ENCODE results near the gene YIPF5. TPM values are rescaled to one million over a fixed set of nuclear protein-coding genes. Genes with fewer than 3 reads are reported as not detected.

The YIPF5 gene
- total RNA-seq, 1 experiment from 2014 or later, result 66.9 TPM

DNA sequence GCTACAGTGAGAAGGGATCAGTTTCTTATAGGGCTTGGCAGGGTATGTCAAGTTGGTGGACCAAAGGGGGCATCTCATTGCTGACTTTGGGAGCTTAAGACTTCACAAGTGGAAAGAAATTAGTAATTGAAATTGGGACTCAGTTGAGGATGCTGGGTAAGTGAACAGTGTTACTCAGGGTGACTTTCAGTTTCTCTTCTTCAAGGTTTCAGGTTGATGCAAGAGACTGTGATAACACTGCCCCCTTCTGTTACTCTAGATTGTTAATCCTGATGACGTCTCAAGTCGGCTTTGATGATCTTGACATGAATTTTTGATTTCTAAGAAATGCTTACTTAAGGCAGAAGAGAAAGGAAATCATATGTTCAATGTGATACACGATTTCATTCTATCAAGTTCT is 21.5 kb upstream of the YIPF5 start:
- Mint-ChIP-seq H3K9me3 (ENCODE audit: low read depth, unreplicated experiment) (no peaks in the 10 kb centered on the region), H3K27ac (ENCODE audit: unreplicated experiment) (no peak overlapping the region), H3K4me1 (ENCODE audit: low read depth, unreplicated experiment) (peaks cover 8% of the 10 kb centered on the region), H3K4me3 (ENCODE audit: low read depth, unreplicated experiment) (no peak overlapping the region), H3K36me3 (ENCODE audit: insufficient read depth, unreplicated experiment) (peaks cover 6% of the 10 kb centered on the region), H3K27me3 (ENCODE audit: unreplicated experiment) (no peaks in the 10 kb centered on the region)
- CTCF ChIA-PET, result interaction anchor here (0.7 kb wide), 1 partner anchor 1569 kb away, joined by 3 read pairs; no protein-coding TSS in a partner anchor
- intact Hi-C loops (cut with micrococcal nuclease; ENCODE audit: unreplicated experiment), result no loop called here
- TF ChIP-seq, protein P1, sequence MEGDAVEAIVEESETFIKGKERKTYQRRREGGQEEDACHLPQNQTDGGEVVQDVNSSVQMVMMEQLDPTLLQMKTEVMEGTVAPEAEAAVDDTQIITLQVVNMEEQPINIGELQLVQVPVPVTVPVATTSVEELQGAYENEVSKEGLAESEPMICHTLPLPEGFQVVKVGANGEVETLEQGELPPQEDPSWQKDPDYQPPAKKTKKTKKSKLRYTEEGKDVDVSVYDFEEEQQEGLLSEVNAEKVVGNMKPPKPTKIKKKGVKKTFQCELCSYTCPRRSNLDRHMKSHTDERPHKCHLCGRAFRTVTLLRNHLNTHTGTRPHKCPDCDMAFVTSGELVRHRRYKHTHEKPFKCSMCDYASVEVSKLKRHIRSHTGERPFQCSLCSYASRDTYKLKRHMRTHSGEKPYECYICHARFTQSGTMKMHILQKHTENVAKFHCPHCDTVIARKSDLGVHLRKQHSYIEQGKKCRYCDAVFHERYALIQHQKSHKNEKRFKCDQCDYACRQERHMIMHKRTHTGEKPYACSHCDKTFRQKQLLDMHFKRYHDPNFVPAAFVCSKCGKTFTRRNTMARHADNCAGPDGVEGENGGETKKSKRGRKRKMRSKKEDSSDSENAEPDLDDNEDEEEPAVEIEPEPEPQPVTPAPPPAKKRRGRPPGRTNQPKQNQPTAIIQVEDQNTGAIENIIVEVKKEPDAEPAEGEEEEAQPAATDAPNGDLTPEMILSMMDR (IDR thresholded peaks at IDR 0.05; ENCODE audit: unreplicated experiment), result peak; percentile 31
- BruUV-seq (replicated peaks), result no TSS peak
- DNase-seq, result peak; percentile 27

- BruUV-seq (replicated peaks), result no TSS peak
- peaks cover 8% of the 10 kb centered on the region for H3K4me1 Mint-ChIP-seq (ENCODE audit: low read depth, unreplicated experiment)
Measured at GRCh38 chr5:144191531-144191930, 21.1 kb upstream of the YIPF5 start.

DNA sequence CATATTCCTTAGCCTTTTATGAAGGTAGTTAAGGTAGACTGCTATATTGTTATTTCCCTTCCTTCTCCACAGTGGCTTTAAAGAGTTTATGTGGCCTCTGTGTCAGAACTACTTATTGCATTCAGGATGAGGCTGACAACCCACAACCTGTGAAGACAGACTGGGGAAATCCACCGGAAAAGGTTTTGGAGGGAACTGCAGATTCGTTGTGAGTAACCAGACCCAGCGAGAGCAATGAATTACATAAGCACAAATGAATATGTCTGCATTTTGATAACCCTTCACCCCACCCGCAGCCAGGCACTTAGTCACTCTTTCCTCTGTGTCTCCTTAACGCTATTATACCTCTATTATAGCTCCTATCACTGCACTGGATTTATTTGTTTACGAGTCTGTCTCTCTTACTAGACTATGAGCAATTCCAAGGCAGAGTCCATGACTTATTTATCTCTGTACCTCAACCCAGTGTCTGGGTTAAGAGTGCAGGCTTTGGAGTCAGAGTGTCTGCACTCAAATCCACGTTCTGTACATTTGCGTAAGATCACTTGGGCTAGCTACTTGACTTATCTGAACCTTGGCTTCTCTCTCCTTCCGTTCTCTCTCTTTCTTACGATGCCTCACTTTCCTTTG is 19.5 kb upstream of the YIPF5 start:
- CTCF ChIA-PET, result no interaction called here
- Mint-ChIP-seq H3K9me3 (ENCODE audit: low read depth, unreplicated experiment) (no peaks in the 10 kb centered on the region), H3K4me1 (ENCODE audit: low read depth, unreplicated experiment) (peaks cover under 1% of the 10 kb centered on the region), H3K36me3 (ENCODE audit: insufficient read depth, unreplicated experiment) (peaks cover 6% of the 10 kb centered on the region), H3K27me3 (ENCODE audit: unreplicated experiment) (no peaks in the 10 kb centered on the region), H3K4me3 (ENCODE audit: low read depth, unreplicated experiment) (peak overlapping the region; percentile 54), H3K27ac (ENCODE audit: unreplicated experiment) (peak overlapping the region; percentile 88)
- TF ChIP-seq, protein P1 (IDR thresholded peaks at IDR 0.05; ENCODE audit: unreplicated experiment), result no peak
- peak; percentile 61 for DNase-seq
- intact Hi-C loops (cut with micrococcal nuclease; ENCODE audit: unreplicated experiment), result loop anchor here (5.0 kb wide), 1 partner anchor 213 kb away; no protein-coding TSS in a partner anchor
- BruUV-seq (replicated peaks), result no TSS peak

More at GRCh38 chr5:144191531-144191930, 21.1 kb upstream of the YIPF5 start:
- intact Hi-C loops (cut with micrococcal nuclease; ENCODE audit: unreplicated experiment), result no loop called here
- CTCF ChIA-PET, result interaction anchor here (0.6 to 0.7 kb wide), 2 partner anchors 1569 to 1581 kb away, joined by 3 read pairs; no protein-coding TSS in a partner anchor
- Mint-ChIP-seq H3K4me3 (ENCODE audit: low read depth, unreplicated experiment) (no peak overlapping the region), H3K27ac (ENCODE audit: unreplicated experiment) (no peak overlapping the region), H3K27me3 (ENCODE audit: unreplicated experiment) (no peaks in the 10 kb centered on the region), H3K36me3 (ENCODE audit: insufficient read depth, unreplicated experiment) (peaks cover 6% of the 10 kb centered on the region), H3K9me3 (ENCODE audit: low read depth, unreplicated experiment) (no peaks in the 10 kb centered on the region)
- TF ChIP-seq, protein P1 (IDR thresholded peaks at IDR 0.05; ENCODE audit: unreplicated experiment), result no peak
- no peak for DNase-seq

GRCh38 chr5:144187699-144188294 is 17.3 kb upstream of the YIPF5 start:
- Mint-ChIP-seq H3K4me3 (ENCODE audit: low read depth, unreplicated experiment) (no peak overlapping the region), H3K9me3 (ENCODE audit: low read depth, unreplicated experiment) (no peaks in the 10 kb centered on the region), H3K27ac (ENCODE audit: unreplicated experiment) (peak overlapping the region; percentile 29), H3K4me1 (ENCODE audit: low read depth, unreplicated experiment) (peaks cover under 1% of the 10 kb centered on the region), H3K27me3 (ENCODE audit: unreplicated experiment) (no peaks in the 10 kb centered on the region), H3K36me3 (ENCODE audit: insufficient read depth, unreplicated experiment) (peaks cover 6% of the 10 kb centered on the region)
- CTCF ChIA-PET, result interaction anchor here (0.6 to 1.7 kb wide), 4 partner anchors 15 to 1020 kb away, joined by 3 to 7 read pairs (median 3); partner anchors contain the start of genes KCTD16 and YIPF5
- intact Hi-C loops (cut with micrococcal nuclease; ENCODE audit: unreplicated experiment), result loop anchor here (5.0 kb wide), 1 partner anchor 210 kb away; no protein-coding TSS in a partner anchor
- TF ChIP-seq, protein P1 (IDR thresholded peaks at IDR 0.05; ENCODE audit: unreplicated experiment), result no peak
- DNase-seq, result peak; percentile 63
- no TSS peak for BruUV-seq (replicated peaks)

Measured in Calu3 (cell line).